Glutamatergic neuron (in vitro differentiated cells): ENCODE results near the gene WDR75. TPM values are rescaled to one million over a fixed set of nuclear protein-coding genes. Genes with fewer than 3 reads are reported as not detected.

Experiments
- DNase-seq: peaks from one replicate; pipeline ENCODE4 v3.0.0; 2022
- H3K27ac Mint-ChIP-seq: one replicate; pipeline ENCODE4 v1.8.0; 2020; ENCODE audit warnings: mild to moderate bottlenecking, mixed read lengths, inconsistent platforms; ENCODE audit not compliant: unreplicated experiment
- H3K27me3 Mint-ChIP-seq: one replicate; pipeline ENCODE4 v1.8.0; 2020; ENCODE audit warnings: mild to moderate bottlenecking, moderate library complexity, mixed read lengths, inconsistent platforms; ENCODE audit not compliant: unreplicated experiment
- H3K36me3 Mint-ChIP-seq: one replicate; pipeline ENCODE4 v1.8.0; 2020; ENCODE audit warnings: mild to moderate bottlenecking, mixed read lengths, inconsistent platforms; ENCODE audit not compliant: unreplicated experiment
- H3K4me1 Mint-ChIP-seq: one replicate; pipeline ENCODE4 v1.8.0; 2020; ENCODE audit warnings: mild to moderate bottlenecking, low read depth, mixed read lengths, inconsistent platforms; ENCODE audit not compliant: unreplicated experiment
- H3K4me3 Mint-ChIP-seq: one replicate; pipeline ENCODE4 v1.8.0; 2020; ENCODE audit warnings: mild to moderate bottlenecking, mixed read lengths, inconsistent platforms; ENCODE audit not compliant: unreplicated experiment
- H3K9me3 Mint-ChIP-seq: one replicate; pipeline ENCODE4 v1.8.0; 2020; ENCODE audit warnings: mild to moderate bottlenecking, moderate library complexity, mixed read lengths, inconsistent platforms; ENCODE audit not compliant: unreplicated experiment
- total RNA-seq: library from RNA; stranded (reverse); fragmentation: NEBNext Ultra II Directional; extraction: Animal tissue kit (Norgen Biotek cat#: 25700); gene quantifications from one replicate; pipeline ENCODE4 v1.2.1, GENCODE V29; 2021; ENCODE audit not compliant: unreplicated experiment
- TF ChIP-seq, protein P1 (sequence below): fragments of 200-600 bp; sonication (generic); IDR thresholded peaks from one replicate; pipeline ENCODE4 v1.5.0; 2021; ENCODE audit not compliant: partially characterized antibody, unreplicated experiment

WDR75 gene
- total RNA-seq, 1 donor from 2014 or later = 41.4 TPM

DNA sequence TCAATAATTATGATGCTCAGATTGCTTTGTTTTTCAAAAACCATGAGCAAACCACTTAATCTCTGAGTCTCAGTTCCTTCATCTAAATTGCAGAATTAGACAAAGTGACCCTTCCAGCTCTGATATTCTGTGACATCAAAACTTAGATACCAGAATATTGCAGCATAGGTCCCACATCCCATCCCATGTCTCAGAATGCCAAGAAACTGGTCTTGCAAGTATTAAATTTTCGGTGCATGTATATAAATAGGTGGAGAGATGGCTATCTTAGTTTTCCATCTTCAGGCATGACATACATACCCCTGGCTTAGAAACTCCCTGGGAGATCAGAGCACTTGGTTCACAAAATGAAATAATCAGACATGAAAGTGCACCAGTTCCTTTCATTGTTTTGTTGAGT lies 39.8 kb downstream of the WDR75 start:
- TF ChIP-seq, protein P1, sequence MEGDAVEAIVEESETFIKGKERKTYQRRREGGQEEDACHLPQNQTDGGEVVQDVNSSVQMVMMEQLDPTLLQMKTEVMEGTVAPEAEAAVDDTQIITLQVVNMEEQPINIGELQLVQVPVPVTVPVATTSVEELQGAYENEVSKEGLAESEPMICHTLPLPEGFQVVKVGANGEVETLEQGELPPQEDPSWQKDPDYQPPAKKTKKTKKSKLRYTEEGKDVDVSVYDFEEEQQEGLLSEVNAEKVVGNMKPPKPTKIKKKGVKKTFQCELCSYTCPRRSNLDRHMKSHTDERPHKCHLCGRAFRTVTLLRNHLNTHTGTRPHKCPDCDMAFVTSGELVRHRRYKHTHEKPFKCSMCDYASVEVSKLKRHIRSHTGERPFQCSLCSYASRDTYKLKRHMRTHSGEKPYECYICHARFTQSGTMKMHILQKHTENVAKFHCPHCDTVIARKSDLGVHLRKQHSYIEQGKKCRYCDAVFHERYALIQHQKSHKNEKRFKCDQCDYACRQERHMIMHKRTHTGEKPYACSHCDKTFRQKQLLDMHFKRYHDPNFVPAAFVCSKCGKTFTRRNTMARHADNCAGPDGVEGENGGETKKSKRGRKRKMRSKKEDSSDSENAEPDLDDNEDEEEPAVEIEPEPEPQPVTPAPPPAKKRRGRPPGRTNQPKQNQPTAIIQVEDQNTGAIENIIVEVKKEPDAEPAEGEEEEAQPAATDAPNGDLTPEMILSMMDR = no peak
- H3K36me3 Mint-ChIP-seq = no peaks in the 10 kb centered on the region
- H3K27ac Mint-ChIP-seq = no peak overlapping the region
- H3K27me3 Mint-ChIP-seq = peaks cover 4% of the 10 kb centered on the region
- peaks cover 7% of the 10 kb centered on the region for H3K4me1 Mint-ChIP-seq
- no peaks in the 10 kb centered on the region for H3K9me3 Mint-ChIP-seq
- H3K4me3 Mint-ChIP-seq = no peak overlapping the region
- no peak for DNase-seq

DNA sequence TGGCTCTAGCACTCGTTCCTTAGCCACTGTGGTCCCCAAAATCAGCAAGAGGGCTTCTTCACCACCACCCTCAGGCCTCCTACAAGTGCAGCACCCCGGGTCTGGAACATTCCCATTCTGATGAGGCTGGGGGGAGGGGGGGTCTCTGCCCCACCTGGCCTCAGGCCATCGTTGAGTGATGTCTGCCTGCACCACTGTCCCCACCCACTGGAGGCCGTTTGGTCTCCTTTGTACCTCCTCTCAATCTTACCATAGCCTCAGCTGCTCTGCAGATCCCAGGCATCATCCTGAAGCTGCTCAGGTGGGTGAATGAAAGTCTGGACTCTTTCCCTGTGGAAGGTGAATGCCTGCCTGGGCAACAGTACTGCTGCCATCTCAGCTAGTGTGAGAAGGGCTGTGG lies 42.3 kb downstream of the WDR75 start:
- no peak overlapping the region for H3K4me3 Mint-ChIP-seq
- TF ChIP-seq, protein P1 = no peak
- H3K9me3 Mint-ChIP-seq = no peaks in the 10 kb centered on the region
- peaks cover 6% of the 10 kb centered on the region for H3K27me3 Mint-ChIP-seq
- H3K27ac Mint-ChIP-seq = no peak overlapping the region
- DNase-seq = no peak
- no peaks in the 10 kb centered on the region for H3K36me3 Mint-ChIP-seq
- no peaks in the 10 kb centered on the region for H3K4me1 Mint-ChIP-seq

DNA sequence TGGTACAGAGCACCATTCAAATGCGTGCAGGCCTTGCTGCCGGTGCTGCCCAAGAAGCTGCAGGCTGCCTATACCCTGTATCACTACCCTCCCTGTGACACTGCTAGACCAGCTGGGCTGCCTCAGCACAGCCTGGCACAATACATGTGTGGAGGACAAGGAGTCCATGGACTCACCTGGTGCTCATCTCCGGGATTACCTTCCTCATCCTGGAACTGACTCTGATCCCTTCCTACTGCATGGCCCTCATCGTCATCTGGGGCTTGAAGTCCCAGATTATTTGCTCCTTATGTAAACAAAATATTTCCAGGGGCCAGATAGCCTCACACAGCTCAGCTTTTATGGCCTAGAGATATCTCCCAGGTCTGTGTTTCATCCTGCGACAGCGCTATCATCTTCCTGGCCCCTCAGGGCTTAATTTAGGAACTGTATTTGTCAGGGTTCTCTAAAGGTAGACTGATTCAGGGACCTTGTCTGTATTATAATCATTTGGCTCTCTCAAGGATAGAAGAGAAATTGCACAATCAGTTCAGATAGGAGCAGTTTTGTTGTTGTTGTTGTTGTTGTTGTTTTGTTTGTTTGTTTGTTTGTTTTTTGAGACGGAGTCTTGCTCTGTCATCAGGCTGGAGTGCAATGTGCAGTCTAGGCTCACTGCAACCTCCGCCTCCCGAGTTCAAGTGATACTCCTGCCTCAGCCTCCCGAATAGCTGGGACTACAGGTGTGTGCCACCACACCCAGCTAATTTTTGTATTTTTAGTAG lies 42.9 kb downstream of the WDR75 start:
- TF ChIP-seq, protein P1 = no peak
- no peak overlapping the region for H3K27ac Mint-ChIP-seq
- no peaks in the 10 kb centered on the region for H3K9me3 Mint-ChIP-seq
- peaks cover 6% of the 10 kb centered on the region for H3K27me3 Mint-ChIP-seq
- H3K4me1 Mint-ChIP-seq = no peaks in the 10 kb centered on the region
- H3K36me3 Mint-ChIP-seq = no peaks in the 10 kb centered on the region
- no peak overlapping the region for H3K4me3 Mint-ChIP-seq
- no peak for DNase-seq

DNA sequence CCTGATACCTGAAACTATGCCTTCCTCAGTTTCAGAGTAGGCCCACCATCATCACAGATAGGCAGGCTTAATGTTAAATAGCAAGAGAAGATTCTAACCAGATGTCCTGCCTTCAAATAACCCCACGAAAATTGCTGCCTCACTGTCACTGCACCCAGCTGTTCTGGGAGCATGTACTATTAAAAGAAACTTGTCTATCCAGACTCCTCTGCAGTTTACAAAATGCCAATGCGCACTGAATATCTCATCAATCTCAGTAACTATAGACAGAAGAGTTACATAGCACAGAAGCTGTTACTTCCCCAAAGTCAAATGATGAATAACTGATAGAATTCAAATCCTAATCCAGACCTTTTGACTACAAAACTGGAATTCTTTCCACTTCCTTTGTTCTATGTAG lies 43.9 kb downstream of the WDR75 start:
- peaks cover 6% of the 10 kb centered on the region for H3K27me3 Mint-ChIP-seq
- no peak overlapping the region for H3K27ac Mint-ChIP-seq
- no peaks in the 10 kb centered on the region for H3K36me3 Mint-ChIP-seq
- no peak for DNase-seq
- no peaks in the 10 kb centered on the region for H3K4me1 Mint-ChIP-seq
- TF ChIP-seq, protein P1 = no peak
- H3K4me3 Mint-ChIP-seq = no peak overlapping the region
- H3K9me3 Mint-ChIP-seq = no peaks in the 10 kb centered on the region

DNA sequence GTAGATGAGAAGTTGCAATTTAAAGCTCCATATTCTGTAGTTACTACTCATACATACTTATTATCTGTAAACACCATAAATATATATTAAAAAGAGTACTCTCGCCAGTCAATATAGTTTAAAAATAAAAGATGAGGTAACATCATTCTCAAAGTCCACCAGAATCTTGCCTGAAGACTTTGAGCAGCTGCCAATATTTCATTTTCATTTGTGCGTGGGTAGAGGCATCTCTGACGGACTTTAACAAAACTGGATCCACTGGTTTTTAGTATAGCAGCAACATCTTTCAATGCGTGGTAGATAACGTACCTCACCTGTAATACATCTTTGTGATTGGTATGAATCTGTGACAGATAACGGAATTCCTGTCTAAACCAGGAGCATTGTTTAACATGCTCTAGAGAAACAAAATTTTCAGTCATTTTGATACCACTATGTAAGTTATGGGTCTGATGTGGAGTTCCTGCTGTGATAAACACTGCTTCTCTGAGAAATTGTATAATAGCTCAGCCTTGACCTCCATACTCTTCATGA lies 45.0 kb downstream of the WDR75 start:
- TF ChIP-seq, protein P1 = no peak
- H3K9me3 Mint-ChIP-seq = no peaks in the 10 kb centered on the region
- DNase-seq = no peak
- H3K36me3 Mint-ChIP-seq = no peaks in the 10 kb centered on the region
- no peak overlapping the region for H3K4me3 Mint-ChIP-seq
- no peak overlapping the region for H3K27ac Mint-ChIP-seq
- H3K27me3 Mint-ChIP-seq = peaks cover 6% of the 10 kb centered on the region
- H3K4me1 Mint-ChIP-seq = no peaks in the 10 kb centered on the region
